NCI-H128 (cell line): ENCODE data around the gene MAGEA8.
"Not testable (repeated sequence)": the region's sequence is repeated elsewhere in the genome, so short reads cannot be mapped to it uniquely, and the experiment has no call there.

Source experiments
- DNase-seq: peaks from one replicate; lab custom pipeline; 2025; ENCODE audit not compliant: unreplicated experiment; lab: John Stamatoyannopoulos, UW

The MAGEA8 gene, protein sequence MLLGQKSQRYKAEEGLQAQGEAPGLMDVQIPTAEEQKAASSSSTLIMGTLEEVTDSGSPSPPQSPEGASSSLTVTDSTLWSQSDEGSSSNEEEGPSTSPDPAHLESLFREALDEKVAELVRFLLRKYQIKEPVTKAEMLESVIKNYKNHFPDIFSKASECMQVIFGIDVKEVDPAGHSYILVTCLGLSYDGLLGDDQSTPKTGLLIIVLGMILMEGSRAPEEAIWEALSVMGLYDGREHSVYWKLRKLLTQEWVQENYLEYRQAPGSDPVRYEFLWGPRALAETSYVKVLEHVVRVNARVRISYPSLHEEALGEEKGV

DNA sequence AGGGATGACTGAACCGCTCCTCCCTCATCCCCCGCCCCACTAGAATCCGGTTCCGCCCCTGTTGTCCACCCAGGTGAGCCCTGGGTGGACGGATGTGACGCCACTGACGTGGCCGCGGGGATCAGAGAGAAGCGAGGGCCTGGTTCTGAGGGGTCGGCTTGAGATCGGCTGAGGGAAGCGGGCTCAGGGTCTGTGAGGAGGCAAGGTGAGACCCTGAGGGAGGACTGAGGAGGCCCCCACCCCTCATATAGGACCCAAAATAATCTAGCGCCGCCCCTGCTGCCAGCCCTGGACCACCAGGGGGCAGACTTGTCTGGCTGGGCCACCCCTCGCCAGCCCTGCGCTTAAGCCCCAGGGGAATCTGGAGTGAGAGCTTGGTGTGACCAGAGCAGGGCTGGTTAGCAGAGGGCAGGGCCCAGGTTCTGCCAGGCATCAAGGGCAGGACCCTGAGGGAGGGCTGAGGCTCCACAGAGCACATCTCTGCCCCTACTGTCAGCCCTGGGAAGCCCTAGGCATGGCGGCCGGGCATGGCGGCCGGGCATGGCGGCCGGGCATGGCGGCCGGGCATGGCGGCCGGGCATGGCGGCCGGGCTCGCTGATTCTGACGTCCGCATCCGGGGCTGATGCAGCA is at the start of gene MAGEA8:
Gene MAGEA8 (plus strand): TSS at position 103 of the 631 bp plus-strand sequence. CDS start 3,090 bp downstream, outside the sequence.
- no peak for DNase-seq

DNA sequence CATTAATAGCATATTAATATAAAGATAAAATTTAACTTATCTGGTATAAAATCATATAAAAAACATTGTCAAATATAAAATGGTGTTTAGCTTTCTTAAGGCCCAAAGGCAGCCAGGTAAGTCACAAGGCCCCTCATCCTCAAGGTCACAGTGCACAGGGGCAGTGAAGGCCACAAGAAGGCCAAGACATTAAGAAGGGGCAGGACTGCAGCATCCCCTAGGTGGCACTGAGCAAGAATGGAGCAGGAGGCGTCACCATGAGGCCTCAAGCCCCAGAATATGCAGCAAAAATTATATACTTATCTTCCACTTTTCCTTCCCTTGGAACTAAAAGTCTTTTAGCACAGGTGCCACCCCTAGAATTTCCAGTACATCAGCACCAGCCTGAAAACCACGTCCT is 49.5 kb upstream of the MAGEA8 start:
- no peak for DNase-seq

DNA sequence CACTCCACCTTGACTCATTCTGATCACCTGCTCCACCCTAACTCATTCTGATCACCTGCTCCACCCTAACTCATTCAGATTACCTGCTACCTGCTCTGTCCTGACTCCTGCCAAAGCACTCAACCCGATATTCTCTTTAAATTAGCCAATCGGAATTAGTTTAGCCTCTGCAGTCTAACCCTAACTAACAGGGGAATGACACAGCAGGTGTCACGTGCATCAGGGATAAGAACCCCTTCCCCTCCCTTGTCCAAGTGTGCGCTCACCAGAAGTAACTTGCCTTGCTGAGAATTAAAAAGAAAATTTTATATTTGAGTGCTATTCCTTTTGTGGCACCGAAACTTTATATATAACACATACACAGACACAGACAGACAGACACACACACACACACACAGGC is 44.3 kb upstream of the MAGEA8 start:
- not testable (repeated sequence) for DNase-seq

DNA sequence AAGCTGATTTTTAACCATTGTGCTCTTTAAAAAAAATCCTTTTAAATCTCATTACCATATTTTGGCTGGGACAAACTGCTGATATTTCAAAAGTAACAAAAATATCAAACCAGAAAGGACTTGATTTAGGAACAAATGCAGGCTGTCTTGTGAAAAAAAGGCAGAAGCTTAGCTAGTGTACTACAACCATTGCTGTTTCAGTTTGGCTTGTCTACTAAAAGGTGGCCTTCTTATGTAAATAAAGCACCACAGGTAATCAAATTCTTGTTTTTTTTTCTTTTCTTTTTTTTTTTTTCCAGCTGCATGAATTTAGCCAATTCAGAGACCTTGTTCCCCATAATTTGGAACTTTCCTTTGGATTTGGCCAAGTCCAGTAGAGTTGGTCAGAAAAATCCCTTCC is 43.8 kb upstream of the MAGEA8 start:
- DNase-seq = no peak

DNA sequence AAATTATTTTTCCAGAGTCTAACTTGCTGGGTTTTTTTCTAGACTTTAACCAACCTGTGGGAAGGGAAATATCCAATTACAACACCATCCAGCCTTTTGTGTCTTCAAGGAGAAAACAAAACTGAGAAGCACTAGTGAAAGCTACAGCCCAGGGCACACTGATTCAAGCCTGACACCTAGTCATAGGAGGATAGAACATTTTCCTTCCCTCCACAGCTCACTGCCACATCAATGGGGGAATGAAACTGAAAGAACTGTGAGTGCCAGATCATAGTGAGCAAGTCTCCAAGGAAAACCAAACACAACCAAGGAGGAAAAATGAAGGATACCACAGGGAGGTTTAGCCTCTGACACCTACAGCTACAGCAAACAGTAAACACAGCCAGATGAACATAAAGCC is 43.3 kb upstream of the MAGEA8 start:
- DNase-seq = no peak

DNA sequence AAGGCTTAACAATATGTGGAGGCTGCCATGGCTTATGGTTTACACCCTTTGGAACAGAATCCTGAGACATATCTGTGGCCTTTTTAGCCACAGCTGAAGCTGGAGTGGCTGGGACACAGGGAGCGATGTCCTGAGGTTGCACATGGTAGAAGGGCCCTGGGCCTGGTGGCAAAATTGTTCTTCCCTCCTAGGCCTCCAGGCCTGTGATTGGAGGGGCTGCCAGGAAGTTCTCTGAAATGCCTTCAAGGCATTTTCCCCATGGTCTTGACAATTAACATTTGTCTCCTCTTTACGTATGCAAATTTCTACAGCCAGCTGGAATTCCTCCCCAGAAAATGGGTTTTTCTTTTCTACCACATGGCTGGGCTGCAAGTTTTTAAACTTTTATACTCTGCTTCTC is 39.1 kb upstream of the MAGEA8 start:
- no peak for DNase-seq

DNA sequence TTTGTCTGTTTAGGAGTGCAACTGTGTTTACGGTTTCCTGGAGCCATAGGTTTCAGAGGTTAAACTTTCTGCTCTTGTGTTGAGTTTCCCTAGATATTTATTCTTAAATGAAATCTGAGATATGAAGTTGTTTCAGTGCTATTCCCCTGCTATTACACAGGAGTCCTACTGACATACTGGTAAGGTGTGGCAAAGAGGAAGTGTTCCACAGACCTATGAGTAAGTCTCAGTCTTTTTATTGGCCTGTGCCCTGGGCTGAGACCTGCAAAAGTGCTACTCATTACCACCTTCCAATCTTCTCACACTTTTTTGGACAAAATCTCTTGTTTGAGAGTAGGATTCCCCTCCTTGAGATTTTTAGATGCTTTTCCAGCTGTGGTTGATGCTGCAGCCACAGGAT is 35.6 kb upstream of the MAGEA8 start:
- no peak for DNase-seq

DNA sequence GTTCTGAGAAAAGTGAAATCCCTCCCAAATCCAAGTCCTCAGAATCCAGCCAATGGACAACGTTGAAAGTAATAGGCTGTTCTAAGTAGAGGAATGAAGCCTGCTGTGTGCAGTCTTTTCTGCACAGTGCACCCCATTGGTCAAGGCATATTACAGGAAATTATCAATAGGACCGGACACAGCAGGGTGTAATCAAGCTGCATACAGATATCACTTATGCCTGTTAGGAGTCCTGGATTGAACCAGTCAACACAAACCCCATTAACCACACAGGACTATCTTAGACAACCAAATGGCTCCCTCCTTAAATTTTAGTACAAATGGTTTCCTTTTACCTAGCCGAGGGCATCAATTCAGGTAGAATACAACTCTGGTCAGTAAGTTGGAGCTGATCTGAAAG is 34.2 kb upstream of the MAGEA8 start:
- DNase-seq = no peak

DNA sequence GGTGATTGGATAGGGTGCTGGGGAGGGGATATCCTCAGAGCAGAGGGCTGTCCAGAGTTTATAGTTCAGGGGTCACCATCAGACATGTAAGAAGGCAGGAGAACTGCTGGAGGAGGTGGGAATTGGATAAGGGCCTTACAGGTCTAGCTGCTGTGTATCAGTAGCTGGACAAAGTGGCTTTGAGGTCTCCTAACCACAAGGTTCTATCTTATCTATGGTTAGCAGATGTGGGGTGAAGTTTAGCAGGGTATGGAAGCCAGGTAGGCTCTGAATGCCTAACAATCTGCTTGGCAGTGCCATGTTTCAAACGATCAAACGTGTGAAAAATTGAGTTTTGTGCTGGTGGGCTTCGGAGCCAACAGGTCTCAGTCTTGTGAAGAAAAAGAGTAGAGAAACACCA is 32.1 kb upstream of the MAGEA8 start:
- no peak for DNase-seq

DNA sequence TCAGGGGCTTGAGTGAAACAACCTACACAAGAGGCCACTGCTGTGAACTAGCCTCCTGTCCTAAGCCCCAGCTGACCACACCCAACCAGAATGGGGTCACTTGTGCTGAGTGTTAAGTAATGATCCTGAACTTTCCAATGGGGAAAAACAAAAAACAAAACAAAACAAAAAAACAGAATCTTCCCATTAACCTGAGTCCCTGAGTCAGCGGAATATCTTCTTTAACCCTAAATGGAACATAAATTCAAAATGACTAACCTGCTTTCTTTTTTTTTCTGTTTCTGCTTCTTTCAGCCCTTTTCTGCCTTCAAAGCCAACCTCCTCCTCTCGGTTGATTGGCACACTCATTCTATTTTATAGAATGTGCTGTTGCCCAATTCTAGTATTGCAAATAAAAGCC is 31.2 kb upstream of the MAGEA8 start:
- DNase-seq = no peak

DNA sequence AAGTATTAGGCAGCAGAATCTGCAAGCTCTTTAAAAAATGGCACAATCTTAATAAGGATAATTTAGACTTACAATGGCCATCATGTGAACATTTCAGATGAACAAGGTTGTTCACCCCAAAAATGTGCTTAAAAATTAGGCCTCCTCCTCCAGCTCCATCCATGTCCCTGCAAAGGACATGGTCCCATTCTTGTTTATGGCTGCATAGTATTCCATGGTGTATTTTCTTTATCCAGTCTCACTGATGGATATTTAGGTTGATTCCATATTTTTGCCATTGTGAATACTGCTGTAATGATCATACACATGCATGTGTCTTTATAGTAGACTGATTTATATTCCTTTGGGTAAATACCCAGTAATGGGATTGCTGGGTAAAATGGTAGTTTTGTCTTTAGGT is 29.1 kb upstream of the MAGEA8 start:
- no peak for DNase-seq

DNA sequence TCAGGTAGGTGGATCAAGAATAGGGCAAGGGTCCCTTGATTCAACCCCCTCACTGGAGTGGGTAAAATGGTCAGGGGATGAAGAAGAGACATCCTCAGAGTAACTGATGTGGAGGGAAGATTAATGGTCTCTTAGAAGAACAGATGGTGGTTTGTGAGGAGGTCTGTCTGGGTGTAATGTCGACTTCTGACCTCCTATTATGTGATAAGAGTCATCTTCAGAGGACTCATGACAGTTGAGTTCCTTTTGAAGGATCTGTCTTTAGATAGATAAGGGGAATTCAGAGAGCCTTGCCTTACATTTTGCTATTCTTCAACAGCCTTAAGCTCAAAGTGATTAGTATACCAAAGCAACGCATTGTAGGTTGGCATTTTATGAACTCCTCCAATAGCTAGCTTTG is 27.1 kb upstream of the MAGEA8 start:
- no peak for DNase-seq

DNA sequence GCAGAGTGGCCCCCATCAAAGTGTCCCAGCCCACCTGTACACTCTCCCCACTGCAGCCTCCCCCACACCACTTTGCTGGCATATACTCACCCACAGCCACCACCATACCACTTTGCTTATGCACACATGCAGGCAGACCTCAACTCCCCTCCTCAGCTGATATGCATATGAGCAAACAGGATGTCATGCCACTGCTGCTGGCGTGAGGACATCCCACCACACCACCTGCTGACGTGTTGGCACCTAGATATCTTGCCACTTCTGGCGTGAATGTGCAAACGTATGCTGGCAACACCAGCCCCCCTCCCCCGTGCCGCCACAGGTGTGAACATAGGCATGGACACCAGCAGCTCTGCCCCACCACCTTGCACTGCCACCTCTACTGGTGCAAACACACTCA is 22.4 kb upstream of the MAGEA8 start:
- no peak for DNase-seq

DNA sequence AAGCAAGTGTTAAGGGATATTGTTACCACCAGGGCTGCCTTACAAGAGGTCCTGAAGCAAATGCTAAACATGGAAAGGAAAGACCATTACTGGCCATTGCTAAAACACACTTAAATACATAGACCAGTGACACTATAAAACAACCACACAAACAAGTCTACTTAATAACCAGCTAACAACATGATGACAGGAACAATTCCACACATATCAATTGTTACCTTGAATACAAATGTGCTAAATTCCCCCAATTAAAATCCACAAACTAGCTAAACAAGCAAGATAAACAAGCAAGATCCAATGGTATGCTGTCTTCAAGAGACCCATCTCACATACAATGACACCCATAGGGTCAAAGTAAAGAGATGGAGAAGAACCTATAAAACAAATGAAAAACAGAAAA is 20.5 kb upstream of the MAGEA8 start:
- DNase-seq = no peak

DNA sequence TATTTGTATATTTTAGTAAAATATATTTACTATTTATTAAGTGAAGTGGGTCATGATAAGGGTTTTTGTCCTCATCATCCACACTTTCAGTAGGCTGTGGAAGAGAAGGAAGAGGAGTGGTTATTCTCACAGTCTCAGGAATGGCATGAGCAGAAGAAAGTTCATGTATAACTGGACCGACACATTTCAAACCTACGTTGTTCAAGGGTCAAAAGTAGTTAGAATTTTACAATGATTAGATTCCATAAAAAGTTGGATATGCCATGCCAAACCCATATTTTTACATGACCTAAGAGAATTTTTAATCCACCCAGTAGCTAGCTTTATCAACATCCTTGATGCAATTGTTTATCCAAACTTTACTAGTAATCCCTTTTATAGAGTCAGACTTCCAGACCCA is 15.6 kb upstream of the MAGEA8 start:
- no peak for DNase-seq

DNA sequence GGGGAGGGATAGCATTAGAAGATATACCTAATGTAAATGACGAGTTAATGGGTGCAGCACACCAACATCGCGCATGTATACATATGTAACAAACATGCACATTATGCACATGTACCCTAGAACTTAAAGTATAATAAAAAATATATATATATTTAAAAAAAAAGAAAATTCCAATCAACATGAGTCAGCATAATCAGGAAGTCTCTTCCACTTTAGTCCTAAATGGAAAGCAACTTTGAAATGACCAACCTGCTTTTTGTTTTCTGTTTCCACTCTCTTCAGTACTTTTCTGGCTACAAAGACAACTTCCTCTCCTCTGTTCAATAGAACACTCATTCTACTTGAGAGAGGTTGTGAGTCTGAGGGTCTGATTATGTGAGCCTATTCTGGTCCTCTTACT is 13.5 kb upstream of the MAGEA8 start:
- no peak for DNase-seq

DNA sequence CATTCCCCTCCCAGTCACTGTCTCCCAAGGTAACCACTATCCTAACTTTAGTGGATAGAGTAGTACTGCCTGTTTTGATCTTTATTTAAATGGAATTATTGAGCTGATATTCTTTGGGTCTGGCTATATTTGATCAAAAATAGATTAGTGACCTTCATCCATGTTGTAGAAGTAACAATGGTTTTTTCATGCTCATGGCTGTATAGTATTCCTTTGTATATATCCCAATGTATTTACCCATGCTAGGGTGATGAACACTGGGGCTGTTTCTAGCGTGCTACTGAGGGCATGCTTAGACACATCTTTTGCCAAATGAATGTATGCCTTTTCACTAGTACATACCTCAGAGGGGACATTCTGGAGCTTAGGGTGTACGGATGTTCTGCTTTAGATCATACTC is 10.1 kb upstream of the MAGEA8 start:
- DNase-seq = no peak

DNA sequence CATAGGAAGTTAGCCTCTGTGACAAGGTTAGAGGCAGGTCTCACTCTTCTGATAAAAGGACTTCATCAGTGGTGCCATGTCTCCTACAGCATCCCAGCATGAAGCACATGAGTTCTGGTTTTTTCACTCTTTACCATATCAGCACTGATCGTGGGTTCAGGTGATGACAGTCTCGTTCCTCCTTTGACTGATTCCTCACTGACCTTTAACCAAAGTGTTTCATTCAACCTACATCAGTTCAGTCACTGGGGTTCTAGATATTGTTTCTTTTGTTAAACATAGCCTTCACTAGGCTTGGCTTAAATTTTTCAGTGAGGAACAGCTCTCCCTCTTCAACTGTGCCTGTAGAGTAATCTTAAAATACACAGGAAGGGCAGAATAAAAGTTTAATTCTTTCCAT is 9.6 kb upstream of the MAGEA8 start:
- no peak for DNase-seq

DNA sequence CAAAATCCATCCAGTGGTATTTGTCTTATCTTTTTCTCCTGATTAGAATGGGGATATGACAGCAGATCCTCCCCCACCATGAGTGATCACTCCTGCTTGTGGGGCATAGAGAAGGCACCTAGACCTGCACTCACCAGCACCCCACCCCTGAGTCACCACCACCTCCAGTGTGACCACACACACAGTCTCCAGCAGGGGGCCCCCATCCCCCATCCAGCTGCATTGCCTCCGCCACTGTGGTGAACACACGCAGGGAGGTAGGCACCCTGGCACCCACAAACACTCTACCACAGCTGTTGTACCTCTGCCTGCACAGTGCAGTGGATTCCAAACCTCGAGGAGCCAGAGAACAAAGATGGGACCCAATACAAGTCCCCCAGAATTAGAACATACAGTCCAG is 9.0 kb upstream of the MAGEA8 start:
- DNase-seq = no peak

DNA sequence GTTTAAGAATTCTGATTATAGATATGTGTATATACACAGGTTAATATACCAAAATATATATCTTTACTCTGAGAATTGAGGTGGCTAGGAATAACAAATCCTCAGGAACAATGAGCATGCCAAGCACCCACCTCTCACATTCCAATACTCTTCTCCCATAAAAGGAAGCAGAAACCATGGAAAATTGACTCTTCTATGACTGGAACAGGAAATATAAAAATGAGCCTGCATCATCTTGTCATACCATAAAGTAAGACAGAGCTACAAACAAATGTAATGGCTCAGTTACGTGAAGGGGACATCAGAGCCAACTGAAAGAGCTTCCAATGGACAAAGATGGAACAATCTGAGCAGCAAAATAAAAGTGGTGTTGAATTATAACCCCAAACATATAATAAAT is 3.8 kb upstream of the MAGEA8 start:
- no peak for DNase-seq

DNA sequence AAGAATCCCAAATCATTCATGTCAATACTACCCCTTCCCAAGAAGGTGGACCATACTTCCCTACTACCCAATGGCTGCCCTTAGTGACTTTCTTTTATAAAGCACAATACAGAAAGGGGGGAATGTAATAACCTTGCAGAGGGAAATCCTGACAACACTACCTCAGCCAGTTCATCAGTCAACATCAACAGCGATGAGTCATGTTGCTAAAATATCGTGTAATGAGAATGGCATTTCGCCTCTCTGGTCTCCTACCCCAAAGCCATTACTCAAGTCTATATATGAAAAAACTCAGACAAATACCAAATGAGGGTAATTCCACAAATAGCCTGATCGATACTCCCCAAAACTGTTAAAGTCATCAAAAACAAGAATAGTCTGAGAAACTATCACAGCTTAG is 3.3 kb upstream of the MAGEA8 start:
- no peak for DNase-seq

DNA sequence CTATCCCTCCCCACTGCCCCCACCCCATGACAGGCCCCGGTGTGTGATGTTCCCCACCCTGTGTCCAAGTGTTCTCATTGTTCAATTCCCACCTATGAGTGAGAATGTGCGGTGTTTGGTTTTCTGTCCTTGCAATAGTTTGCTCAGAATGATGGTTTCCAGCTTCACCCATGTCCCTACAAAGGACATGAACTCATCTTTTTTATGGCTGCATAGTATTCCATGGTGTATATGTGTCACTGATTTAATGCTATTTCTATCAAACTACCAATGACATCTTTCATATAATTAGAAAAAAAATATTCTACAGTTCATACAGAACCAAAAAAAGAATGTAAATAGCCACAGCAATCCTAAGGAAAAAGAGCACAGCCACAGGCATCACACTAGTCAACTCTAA is 9.8 kb downstream of the MAGEA8 start:
- not testable (repeated sequence) for DNase-seq

DNA sequence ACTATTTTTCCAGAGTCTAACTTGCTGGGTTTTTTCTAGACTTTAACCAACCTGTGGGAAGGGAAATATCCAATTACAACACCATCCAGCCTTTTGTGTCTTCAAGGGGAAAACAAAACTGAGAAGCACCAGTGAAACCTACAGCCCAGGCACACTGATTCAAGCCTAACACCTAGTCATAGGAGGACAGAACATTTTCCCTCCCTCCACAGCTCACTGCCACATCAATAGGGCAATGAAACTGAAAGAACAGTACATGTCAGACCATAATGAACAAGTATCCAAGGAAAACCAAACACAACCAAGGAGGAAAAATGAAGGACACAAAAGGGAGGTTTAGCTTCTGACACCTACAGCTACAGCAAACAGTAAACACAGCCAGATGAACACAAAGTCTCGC is 17.6 kb downstream of the MAGEA8 start:
- no peak for DNase-seq
